Measurements from ENCODE around the gene SETX.

The SETX gene

GRCh38 chr9:132239999-132240840, 114.6 kb downstream of the SETX start:
- no peak for DNase-seq

DNA sequence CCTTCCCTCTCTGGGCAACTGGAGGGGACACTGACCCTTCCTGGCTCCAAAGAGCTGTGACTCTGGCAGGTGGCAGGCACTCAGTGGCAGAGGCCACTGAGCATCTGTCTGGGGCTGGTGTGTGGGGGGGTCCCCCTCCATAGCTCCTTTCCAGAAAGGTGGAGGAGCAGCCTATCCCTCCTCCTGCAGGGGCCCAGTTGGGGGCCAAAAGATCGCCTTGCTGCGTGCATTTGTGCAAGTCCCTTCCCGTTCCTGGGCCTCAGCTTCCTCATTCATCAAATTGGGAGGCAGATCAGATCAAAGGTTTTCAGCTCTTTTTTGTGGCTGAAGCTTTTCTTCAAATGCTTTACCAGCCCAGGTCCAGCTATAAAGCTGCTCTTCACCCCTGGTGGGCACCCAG, 115.3 kb downstream of the SETX start:
- no peak for DNase-seq

- DNase-seq: no peak
These were observed 115.8 kb downstream of the SETX start for GRCh38 chr9:132238992-132239391.

GRCh38 chr9:132238026-132238972, 116.5 kb downstream of the SETX start:
- no peak for DNase-seq

GRCh38 chr9:132237481-132237880, 117.3 kb downstream of the SETX start:
- no peak for DNase-seq

DNA sequence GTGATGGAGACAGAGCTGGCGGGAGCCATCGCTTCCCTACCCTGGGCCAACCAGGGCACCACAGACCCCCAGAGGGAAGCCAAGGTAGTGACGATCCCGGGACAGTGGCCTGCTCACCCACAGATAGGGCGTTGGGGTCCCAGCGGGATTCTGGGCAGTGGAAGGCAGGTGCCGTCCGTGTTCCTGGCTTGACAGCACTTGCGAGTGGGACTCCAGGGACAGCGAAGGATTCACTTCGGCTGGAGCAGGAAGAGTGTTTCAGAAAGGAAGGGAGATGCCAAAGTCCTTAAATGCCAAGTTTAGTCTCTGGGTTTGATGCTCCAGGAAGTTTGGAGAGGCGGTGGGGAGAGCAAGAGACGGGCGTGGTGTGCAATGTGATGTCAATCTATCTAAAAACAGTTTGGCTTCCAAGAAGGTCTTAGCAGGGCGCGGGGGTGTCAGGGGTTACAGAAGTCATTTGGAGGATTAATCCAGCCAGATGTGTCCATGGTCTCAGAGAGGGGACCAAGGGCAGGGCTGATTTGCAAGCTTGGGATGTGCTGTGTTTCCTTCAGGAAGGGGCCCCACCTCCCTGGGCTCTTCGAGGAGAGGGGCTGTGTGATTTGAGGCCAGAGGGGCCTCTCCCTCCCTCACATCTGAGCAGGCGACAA, 118.0 kb downstream of the SETX start:
- DNase-seq: no peak

- peak; percentile 76 to 80 for DNase-seq
These were observed 118.7 kb downstream of the SETX start for GRCh38 chr9:132235894-132236661.

DNA sequence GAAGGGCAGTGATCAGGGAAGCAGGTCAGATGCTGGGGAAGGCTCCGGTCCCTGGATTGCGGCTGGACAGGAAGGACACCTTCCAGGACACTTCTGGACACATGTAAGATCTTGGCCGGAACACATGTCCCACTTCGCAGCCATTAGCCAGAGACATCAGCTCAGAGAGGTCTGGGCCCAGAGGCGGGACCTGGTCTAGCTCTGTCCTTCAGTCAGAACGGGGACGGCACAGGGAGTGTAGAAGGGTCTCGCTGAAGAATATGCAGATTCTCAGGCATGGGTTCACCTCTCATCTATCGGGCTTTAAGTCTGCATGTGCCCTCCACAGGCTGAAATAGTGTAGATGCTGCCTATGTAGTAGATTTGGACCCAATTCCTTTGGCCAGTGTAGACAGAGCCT, 119.7 kb downstream of the SETX start:
- no peak for DNase-seq

GRCh38 chr9:132234535-132234934, 120.3 kb downstream of the SETX start:
- DNase-seq: no peak

DNA sequence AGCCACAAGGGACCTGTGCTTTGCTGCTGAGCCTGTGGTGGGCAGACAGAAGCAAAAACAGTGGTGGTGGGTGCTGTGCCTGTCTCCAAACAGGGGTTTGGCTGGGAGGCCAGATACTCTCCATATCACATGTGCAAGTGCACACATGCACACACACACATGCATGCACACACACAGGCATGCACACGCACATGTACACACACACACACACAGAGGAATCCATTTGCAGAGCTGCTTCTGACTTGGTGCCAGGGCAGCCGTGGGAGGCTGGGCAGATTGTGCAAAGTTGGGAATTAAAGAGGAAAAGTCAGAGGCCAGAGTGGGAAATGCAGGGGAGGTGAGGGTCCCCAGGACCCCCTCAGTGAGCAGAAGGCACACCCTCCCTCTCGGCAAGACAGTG, 121.6 kb downstream of the SETX start:
- DNase-seq: no peak

GRCh38 chr9:132232522-132232921, 122.3 kb downstream of the SETX start:
- DNase-seq: no peak

DNA sequence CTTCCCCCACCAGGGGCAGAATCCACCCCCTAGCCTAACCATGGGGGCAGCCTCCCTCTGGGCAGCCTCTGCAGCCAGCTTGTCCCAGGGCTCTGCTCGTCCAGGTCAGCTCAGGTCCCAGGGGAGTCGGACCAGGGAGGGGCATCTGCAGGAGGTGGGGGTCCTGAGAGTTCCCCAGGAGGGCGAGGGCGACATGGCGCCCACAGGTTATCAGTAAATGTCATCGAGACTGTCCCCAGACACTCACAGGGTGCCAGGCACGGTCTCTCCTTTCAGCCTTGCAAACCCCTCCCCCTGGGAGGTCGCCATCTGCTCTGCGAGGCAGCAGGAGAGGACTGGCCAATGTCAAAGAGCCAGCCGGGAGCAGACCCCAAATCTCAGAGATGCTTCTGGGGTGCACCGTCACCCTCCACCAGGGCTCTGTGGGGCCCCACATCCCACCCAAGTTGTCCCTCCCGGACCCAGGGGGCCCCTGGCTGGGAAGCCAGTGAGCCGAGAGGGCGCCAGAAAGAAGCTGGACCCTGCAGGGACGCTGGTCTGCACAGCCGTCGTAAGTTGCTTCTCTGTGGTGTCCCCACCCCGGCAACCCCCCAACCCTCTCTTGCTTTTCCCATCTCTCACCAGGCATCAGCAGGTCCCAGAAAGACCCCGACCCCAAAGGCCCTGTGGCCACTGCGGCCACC, 123.6 kb downstream of the SETX start:
- no peak for DNase-seq

GRCh38 chr9:132230605-132231004, 124.2 kb downstream of the SETX start:
- DNase-seq: no peak

- no peak for DNase-seq
These were observed 126.7 kb downstream of the SETX start for GRCh38 chr9:132228062-132228461.

DNA sequence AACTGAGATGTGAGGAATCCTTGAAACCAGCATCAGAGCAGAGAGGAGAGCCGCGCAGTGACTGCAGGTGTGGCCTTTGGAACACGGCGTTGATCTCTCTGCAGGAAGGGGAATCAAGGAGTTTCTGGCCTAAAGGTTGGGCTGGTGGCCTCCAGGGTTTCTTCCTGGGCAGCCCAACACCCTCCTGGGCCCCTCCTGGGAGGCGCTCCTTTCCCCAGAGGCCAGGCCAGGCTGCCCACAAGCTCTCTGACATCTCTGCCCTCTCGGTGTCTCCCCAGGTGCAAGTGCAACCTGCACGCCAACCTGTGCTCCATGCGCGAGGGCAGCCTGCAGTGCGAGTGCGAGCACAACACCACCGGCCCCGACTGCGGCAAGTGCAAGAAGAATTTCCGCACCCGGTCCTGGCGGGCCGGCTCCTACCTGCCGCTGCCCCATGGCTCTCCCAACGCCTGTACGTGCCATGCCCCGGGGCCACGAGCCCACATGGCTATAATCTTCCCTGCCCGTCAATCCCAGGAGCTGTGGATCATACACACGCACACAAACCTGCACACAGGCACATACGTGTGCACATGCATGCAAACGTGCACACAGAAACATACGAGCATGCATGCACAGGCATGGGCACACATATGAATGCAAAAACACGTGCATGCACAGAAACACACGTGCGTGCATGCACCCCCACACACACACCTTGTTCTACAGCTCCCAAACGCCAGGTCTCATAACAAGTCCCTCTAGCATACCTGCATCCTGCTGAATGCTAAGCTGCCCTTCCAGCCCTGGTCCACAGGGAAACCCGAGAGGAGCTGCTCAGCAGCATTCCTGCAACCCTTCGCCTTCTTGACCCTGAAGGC, 128.0 kb downstream of the SETX start:
- DNase-seq: no peak

DNA sequence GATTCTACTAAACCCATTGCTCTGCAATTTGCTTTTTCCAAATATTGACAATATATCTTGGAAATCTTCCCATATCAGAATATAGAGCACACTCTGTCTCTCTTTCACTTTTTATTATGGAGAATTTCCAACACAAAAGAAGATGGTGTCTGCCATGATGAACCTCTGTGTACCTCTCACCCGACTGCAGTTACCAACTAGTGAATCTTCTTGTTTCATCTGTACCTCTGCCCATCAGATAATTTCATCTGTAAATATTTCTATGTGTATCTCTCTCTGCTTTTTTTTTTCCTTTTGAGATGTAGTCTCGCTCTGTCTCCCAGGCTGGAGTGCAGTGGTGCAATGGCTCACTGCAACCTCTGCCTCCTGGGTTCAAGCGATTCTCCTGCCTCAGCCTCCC, 130.1 kb downstream of the SETX start:
- no peak for DNase-seq

GRCh38 chr9:132221941-132222340, 132.8 kb downstream of the SETX start:
- DNase-seq: no peak

DNA sequence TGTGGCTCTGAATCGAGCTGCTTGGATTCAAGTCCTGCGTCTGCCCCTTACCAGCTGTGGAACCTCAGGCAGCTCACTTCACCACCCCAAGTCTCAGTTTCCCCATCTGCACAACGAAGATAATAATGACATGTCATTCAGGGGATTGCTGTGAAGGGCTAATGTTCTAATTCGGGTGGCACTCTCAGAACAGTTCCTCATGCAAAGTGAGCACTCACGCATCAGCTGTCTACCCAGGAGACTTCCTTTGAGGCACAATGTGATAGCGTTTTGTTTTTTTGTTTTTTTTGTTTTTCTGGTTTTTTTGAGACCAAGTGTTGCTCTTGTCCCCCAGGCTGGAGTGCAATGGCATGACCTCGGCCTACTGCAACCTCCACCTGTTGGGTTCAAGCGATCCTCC, 136.6 kb downstream of the SETX start:
- no peak for DNase-seq

DNA sequence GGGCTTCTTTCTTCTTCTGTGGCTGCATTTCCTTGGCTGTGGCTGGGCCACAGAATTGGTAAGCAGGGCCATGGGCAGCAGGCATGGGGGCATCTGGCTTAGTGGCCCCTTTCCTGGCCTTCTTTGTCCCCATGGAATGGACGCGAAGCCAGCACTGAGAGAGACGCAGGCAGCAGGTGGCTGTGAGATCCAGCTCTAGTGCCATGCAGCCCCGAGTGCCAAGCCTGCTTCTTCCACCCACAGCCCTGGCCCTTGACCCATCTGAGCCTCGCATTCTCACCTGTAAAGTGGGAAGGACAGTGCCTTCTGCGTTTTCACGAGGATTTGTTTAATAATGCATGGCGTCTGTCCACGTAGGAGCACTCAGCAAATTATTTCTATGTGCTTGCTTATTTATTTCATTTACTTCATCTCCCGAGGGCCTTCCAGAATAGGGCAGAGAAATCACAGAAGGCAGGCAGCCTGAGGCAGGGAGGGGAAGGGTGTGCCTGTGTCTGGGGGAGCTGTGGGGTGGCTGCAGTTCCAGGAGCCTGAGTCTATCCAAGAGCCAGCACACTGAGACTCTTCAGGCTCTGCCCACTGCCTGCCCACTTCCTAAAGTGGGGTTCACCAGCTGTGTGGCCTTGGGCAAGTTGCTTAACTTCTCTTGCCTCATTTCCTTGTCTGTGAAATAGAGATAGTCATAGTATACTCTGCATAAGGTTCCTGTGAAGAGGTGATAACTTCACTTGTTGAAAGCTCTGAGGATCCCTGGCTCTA, 137.7 kb downstream of the SETX start:
- DNase-seq: peak in 1 of 2 donors; percentile 43

- DNase-seq: no peak
These were observed 140.7 kb downstream of the SETX start for GRCh38 chr9:132214027-132214622.

All from CD4-positive, alpha-beta T cell treated with Interleukin-4 for 1 hour (primary cell).